Gastroesophageal sphincter (tissue), 4 donors: ENCODE measurements around the gene ELF1. TPM values are rescaled to one million over a fixed set of nuclear protein-coding genes. Genes with fewer than 3 reads are reported as not detected.
A peak's percentile ranks its signal among the peaks of the same experiment; 100 is the strongest.

ENCODE experiments used
- ATAC-seq: fragments of 150-250 bp; one replicate; pipeline ENCODE4 v1.9.1; 2016; ENCODE audit warnings: mild to moderate bottlenecking, moderate library complexity
- H3K27ac ChIP-seq, 4 donors: fragments of 200-600 bp; sonication (generic) in 3 of 4; 1 replicate in 3 of 4; 2 replicates in 1 of 4; pipeline ENCODE4 v1.5.1; 2016 to 2019
- H3K27me3 ChIP-seq: fragments of 200-600 bp; sonication (generic); one replicate; pipeline ENCODE4 v1.5.1; 2019
- H3K36me3 ChIP-seq, 2 donors: fragments of 200-600 bp; sonication (generic); one replicate each; pipeline ENCODE4 v1.5.1; 2019; ENCODE audit warnings: control low read depth in 1 of 2
- H3K4me1 ChIP-seq, 3 donors: fragments of 200-600 bp; sonication (generic); 1 replicate in 2 of 3; 2 replicates in 1 of 3; pipeline ENCODE4 v1.5.1; 2016 to 2019; ENCODE audit warnings: control low read depth in 2 of 3
- H3K4me3 ChIP-seq, 2 donors: fragments of 200-600 bp; sonication (generic); one replicate each; pipeline ENCODE4 v1.5.1; 2019; ENCODE audit warnings: mild to moderate bottlenecking in 1 of 2, moderate library complexity in 1 of 2
- H3K9me3 ChIP-seq, 3 donors: fragments of 200-600 bp; sonication (generic); one replicate each; pipeline ENCODE4 v1.5.1; 2017 to 2019; ENCODE audit warnings: control low read depth in 2 of 3
- EP300 ChIP-seq: sonication (generic); formaldehyde crosslinking; IDR thresholded peaks from one replicate; pipeline ENCODE4 v1.6.1; 2017; ENCODE audit warnings: antibody characterized with exemption, mild to moderate bottlenecking
- POLR2A ChIP-seq, 2 donors: fragments of 450-650 bp; IDR thresholded peaks; one replicate each; pipeline ENCODE4 v1.6.1; 2017; ENCODE audit warnings: antibody characterized with exemption in 2 of 2, mild to moderate bottlenecking in 2 of 2, moderate library complexity in 1 of 2
- POLR2AphosphoS5 ChIP-seq: sonication (generic); formaldehyde crosslinking; IDR thresholded peaks from one replicate; pipeline ENCODE4 v1.6.1; 2017; ENCODE audit warnings: antibody characterized with exemption
- WGBS, 2 donors: methylation state at CpG; one replicate each; pipeline ENCODE4 v1.1.5; 2018; ENCODE audit warnings: low coverage in 1 of 2; 5-methylcytosine and 5-hydroxymethylcytosine counted together
- total RNA-seq, 4 donors: library from RNA; depleted of rRNA; stranded (reverse); fragments of >200 nt; gene quantifications; one replicate each; pipeline ENCODE4 v1.1.0, GENCODE V29; 2016
- TF ChIP-seq, protein P1 (sequence below), 4 experiments: fragments of 200-600 bp in 2 of 4; fragments of 450-650 bp in 2 of 4; sonication (generic) in 1 of 4; IDR thresholded peaks; one replicate each; pipeline ENCODE4 v1.5.1; 2017 to 2019; ENCODE audit warnings: antibody characterized with exemption in 4 of 4, mild to moderate bottlenecking in 2 of 4, moderate library complexity in 2 of 4

The ELF1 gene
- total RNA-seq, 4 donors from 2014 or later = 58.2 to 86.6 (median 69.3) TPM

DNA sequence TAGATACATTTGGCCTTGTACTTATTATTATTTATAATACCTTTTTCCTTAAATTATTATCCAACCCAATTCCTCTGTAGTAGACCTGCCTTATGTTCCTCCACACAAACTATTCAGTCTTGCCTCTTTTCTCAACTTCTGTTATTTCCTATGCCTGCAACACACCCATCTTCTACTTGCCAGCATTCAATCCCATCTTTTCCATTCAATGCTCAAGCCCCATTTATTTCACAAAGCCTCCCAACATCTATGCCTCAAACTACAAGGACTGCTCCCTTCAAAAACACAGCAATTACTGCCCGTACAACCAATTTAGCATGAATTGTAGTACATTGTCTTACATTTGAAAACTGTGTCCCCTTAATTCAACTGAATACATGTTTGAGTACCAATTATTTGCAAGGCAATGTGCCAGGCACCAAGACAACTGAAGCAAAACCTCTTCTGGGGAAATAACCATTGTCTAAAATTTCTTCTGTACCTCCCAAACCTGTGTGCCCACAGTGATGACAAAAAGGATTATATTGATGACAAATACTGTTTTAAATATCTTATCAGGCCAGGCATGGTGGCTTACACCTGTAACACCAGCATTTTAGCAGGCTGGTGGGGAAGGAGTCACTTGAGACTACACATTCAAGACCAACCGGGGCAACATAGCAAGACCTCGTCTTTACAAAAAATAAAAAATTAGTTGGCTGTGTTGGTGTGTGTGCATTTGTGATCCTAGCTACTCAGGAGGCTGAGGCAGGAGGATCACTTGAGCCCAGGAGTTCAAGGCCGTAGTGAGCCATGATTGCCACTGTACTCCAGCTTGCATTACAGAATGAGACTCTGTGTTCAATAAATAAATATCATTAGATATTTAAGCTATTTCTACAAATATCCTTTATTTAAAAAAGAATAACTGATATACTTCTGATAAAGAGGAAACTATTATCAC, 35.1 kb downstream of the ELF1 start:
- 74 to 79% methylated on average over 4 of the region's 4 CpGs for WGBS, 2 donors
- no peaks in the 10 kb centered on the region for H3K9me3 ChIP-seq
- no peaks in the 10 kb centered on the region for H3K27me3 ChIP-seq
- peak overlapping the region; percentile 50 to 71 (median 64) for H3K27ac ChIP-seq
- peak overlapping the region in 1 of 2 donors; percentile 13 for H3K4me3 ChIP-seq
- TF ChIP-seq EP300 (no peak), POLR2AphosphoS5 (no peak), POLR2A (IDR thresholded peaks at IDR 0.05) (no peak)
- TF ChIP-seq, protein P1, sequence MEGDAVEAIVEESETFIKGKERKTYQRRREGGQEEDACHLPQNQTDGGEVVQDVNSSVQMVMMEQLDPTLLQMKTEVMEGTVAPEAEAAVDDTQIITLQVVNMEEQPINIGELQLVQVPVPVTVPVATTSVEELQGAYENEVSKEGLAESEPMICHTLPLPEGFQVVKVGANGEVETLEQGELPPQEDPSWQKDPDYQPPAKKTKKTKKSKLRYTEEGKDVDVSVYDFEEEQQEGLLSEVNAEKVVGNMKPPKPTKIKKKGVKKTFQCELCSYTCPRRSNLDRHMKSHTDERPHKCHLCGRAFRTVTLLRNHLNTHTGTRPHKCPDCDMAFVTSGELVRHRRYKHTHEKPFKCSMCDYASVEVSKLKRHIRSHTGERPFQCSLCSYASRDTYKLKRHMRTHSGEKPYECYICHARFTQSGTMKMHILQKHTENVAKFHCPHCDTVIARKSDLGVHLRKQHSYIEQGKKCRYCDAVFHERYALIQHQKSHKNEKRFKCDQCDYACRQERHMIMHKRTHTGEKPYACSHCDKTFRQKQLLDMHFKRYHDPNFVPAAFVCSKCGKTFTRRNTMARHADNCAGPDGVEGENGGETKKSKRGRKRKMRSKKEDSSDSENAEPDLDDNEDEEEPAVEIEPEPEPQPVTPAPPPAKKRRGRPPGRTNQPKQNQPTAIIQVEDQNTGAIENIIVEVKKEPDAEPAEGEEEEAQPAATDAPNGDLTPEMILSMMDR (IDR thresholded peaks at IDR 0.05) = no peak
- H3K36me3 ChIP-seq = no peaks in the 10 kb centered on the region
- peaks cover 16 to 70% (median 19%) of the 10 kb centered on the region in 3 donors for H3K4me1 ChIP-seq
- ATAC-seq = no peak

DNA sequence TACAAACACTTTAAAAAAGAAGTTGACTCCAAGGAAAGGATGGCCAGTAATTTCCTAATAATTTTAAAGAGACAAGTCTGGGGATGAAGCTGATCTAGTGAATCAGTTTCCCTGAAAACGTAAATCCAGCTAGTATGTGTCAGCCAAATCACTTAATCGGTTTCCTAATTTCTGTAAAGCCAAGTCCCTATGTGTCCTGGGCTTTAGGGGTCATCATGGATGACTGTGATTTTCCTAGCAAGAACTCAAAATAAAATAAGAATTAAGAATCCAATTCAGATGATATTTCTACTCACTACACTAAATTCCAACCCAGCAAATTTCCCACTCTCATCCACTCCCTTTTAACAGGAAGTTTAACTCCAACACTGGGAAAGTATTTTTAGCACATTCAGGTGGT, 35.9 kb downstream of the ELF1 start:
- peak overlapping the region; percentile 50 to 71 (median 64) for H3K27ac ChIP-seq
- H3K4me3 ChIP-seq = no peak overlapping the region
- no peaks in the 10 kb centered on the region for H3K27me3 ChIP-seq
- TF ChIP-seq, protein P1 (IDR thresholded peaks at IDR 0.05) = no peak
- TF ChIP-seq POLR2AphosphoS5 (no peak), EP300 (no peak), POLR2A (IDR thresholded peaks at IDR 0.05) (no peak)
- peaks cover 16 to 69% (median 19%) of the 10 kb centered on the region in 3 donors for H3K4me1 ChIP-seq
- H3K36me3 ChIP-seq = no peaks in the 10 kb centered on the region
- no peak for ATAC-seq
- no peaks in the 10 kb centered on the region for H3K9me3 ChIP-seq
- WGBS, 2 donors = 52 to 58% methylated on average over 2 of the region's 2 CpGs

DNA sequence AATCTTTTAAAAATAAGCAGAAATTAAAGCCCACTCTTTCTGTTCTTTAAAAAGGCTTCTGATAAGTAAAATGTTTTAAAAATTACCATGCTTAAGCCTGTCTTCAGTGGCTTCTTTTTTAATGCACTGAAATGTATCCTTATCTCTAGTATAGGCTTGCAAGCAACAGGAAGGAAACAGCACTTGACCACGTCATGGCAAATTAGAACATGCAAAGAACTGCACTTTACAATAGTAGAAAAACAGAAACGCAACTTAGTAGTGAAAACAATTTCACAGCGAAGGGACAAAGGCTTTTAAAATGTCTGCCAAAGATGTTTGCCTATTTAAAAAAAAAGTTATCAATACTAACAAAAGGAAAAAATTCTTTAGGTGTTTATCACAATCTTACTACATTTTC, 36.3 kb downstream of the ELF1 start:
- TF ChIP-seq POLR2AphosphoS5 = peak; percentile 48
- TF ChIP-seq POLR2A (IDR thresholded peaks at IDR 0.05) = peak in 1 of 2 donors; percentile 40
- TF ChIP-seq EP300 = no peak
- TF ChIP-seq, protein P1 (IDR thresholded peaks at IDR 0.05) = no peak
- no peaks in the 10 kb centered on the region for H3K9me3 ChIP-seq
- H3K27me3 ChIP-seq = no peaks in the 10 kb centered on the region
- H3K4me1 ChIP-seq = peaks cover 14 to 64% (median 19%) of the 10 kb centered on the region in 3 donors
- peak overlapping the region; percentile 50 to 71 (median 64) for H3K27ac ChIP-seq
- WGBS, 2 donors = 25 to 48% methylated on average over 3 of the region's 3 CpGs
- no peaks in the 10 kb centered on the region for H3K36me3 ChIP-seq
- H3K4me3 ChIP-seq = peak overlapping the region; percentile 22 to 24
- no peak for ATAC-seq

DNA sequence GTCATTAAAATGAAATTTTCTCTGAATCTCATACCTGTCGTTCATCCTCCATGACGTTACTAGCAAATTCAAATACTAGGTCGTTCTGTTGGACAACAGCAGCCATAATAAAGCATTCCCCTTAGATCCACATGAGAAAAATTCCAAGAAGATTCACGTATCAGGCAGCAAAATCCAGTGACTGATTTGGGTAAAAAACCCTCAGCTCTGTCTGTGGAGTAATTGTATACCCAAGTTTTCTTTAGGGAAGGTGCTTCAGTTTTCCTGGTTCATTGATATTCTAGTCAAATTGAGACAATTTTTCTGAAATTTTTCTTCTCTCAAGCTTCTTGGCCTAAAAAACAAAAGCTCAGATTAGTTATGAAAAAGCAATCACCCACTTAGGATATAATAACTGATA, 37.2 kb downstream of the ELF1 start:
- H3K4me1 ChIP-seq = peaks cover 14 to 59% (median 19%) of the 10 kb centered on the region in 3 donors

More for the DNA sequence above, 37.2 kb downstream of the ELF1 start:
- H3K27me3 ChIP-seq = no peaks in the 10 kb centered on the region
- H3K4me3 ChIP-seq = peak overlapping the region; percentile 22 to 24
- 75 to 78% methylated on average over 4 of the region's 4 CpGs for WGBS, 2 donors
- no peak for ATAC-seq
- H3K36me3 ChIP-seq = no peaks in the 10 kb centered on the region
- TF ChIP-seq EP300 (no peak), POLR2AphosphoS5 (no peak), POLR2A (IDR thresholded peaks at IDR 0.05) (no peak)
- TF ChIP-seq, protein P1 (IDR thresholded peaks at IDR 0.05) = no peak
- peak overlapping the region; percentile 43 to 70 (median 50) for H3K27ac ChIP-seq
- H3K9me3 ChIP-seq = no peaks in the 10 kb centered on the region
